HG02973 (cell line): ENCODE results near the gene PYCARD.
"Not testable (repeated sequence)": the region's sequence is repeated elsewhere in the genome, so short reads cannot be mapped to it uniquely, and the experiment has no call there.

ENCODE experiments used
- ATAC-seq: cut with Tn5 transposase; IDR thresholded peaks from one replicate; pipeline ENCODE4 v1.9.1; 2021; ENCODE audit warnings: moderate library complexity; ENCODE audit not compliant: unreplicated experiment

PYCARD gene

GRCh38 chr16:31202414-31203375 lies at the start of gene PYCARD:
Gene PYCARD, minus strand, starts transcription at chr16:31202760. Its CDS starts 70 bp downstream, at chr16:31202690.
- peak; percentile 36 for ATAC-seq

- ATAC-seq = no peak
Measured at GRCh38 chr16:31251435-31251834, 48.9 kb upstream of the PYCARD start.

GRCh38 chr16:31250782-31251384 lies 48.3 kb upstream of the PYCARD start:
- no peak for ATAC-seq

GRCh38 chr16:31248344-31248743 lies 45.8 kb upstream of the PYCARD start:
- ATAC-seq = no peak

- ATAC-seq = no peak
Measured at GRCh38 chr16:31246296-31246695, 43.7 kb upstream of the PYCARD start.

- ATAC-seq = not testable (repeated sequence)
Measured at GRCh38 chr16:31245598-31245997, 43.0 kb upstream of the PYCARD start.

- no peak for ATAC-seq
Measured at GRCh38 chr16:31243734-31244670, 41.4 kb upstream of the PYCARD start.

- no peak for ATAC-seq
Measured at GRCh38 chr16:31242206-31242605, 39.6 kb upstream of the PYCARD start.

- ATAC-seq = no peak
Measured at GRCh38 chr16:31238041-31238440, 35.5 kb upstream of the PYCARD start.

- no peak for ATAC-seq
Measured at GRCh38 chr16:31229501-31229900, 26.9 kb upstream of the PYCARD start.

- no peak for ATAC-seq
Measured at GRCh38 chr16:31228206-31228605, 25.6 kb upstream of the PYCARD start.

GRCh38 chr16:31225193-31225592 lies 22.6 kb upstream of the PYCARD start:
- no peak for ATAC-seq

- ATAC-seq = no peak
Measured at GRCh38 chr16:31224092-31224955, 21.8 kb upstream of the PYCARD start.

- ATAC-seq = no peak
Measured at GRCh38 chr16:31223044-31223443, 20.5 kb upstream of the PYCARD start.

GRCh38 chr16:31221357-31222160 lies 19.0 kb upstream of the PYCARD start:
- no peak for ATAC-seq

GRCh38 chr16:31219154-31219741 lies 16.7 kb upstream of the PYCARD start:
- no peak for ATAC-seq

GRCh38 chr16:31217136-31217530 lies 14.6 kb upstream of the PYCARD start:
- no peak for ATAC-seq

GRCh38 chr16:31216422-31217135 lies 14.0 kb upstream of the PYCARD start, which contains the start of gene PYDC1:
Gene PYDC1, minus strand, starts transcription at chr16:31217135. Its CDS starts 107 bp downstream, at chr16:31217028.
- no peak for ATAC-seq
